Activated T-cell treated with anti-CD3 and anti-CD28 coated beads for 1 hour (primary cell): Measurements from ENCODE around the gene HELZ.

Source experiments
- DNase-seq: peaks from one replicate; pipeline ENCODE4 v3.0.0-alpha.2; 2020; ENCODE audit warnings: low read depth

HELZ gene

GRCh38 chr17:67194134-67194533 is 50.9 kb downstream of the HELZ start:
- no peak for DNase-seq

GRCh38 chr17:67187927-67188326 is 57.1 kb downstream of the HELZ start:
- DNase-seq, result no peak

- no peak for DNase-seq
Measured at GRCh38 chr17:67186782-67187181, 58.2 kb downstream of the HELZ start.

DNA sequence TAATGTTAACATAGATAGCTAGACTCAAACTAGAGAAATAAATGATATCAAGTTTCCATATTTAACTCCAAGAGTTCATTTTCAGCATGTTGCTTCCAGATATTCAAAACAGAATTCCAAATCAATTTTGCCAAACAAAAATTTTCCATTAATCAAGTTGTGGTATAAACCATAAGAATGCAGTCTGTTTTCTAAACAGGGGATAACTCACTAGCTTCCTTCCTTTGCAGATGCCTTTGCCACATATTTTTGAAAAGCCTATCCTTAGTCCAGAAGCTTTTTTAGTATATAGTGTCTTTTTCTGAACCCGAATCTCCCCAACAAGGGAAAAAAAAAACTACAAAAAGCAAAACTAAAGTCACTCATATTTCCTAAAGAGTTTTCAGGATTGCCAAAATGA is 61.5 kb downstream of the HELZ start:
- DNase-seq, result no peak

GRCh38 chr17:67181825-67182224 is 63.2 kb downstream of the HELZ start:
- no peak for DNase-seq

DNA sequence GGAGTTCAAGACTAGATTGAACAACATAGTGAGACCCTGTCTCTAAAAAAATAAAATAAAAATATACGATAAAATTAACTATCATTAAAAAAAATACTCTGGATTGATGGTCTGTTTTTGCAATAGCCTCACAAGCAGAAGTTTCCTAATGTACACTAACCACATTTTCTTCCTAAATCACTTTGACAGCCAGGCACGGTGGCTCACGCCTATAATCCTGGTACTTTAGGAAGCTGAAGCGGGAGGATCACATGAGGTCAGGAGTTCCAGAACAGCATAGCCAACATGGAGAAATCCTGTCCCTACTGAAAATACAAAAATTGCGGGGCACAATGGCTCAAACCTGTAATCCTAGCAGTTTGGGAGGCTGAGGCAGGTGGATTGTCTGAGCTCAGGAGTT is 64.7 kb downstream of the HELZ start:
- no peak for DNase-seq

DNA sequence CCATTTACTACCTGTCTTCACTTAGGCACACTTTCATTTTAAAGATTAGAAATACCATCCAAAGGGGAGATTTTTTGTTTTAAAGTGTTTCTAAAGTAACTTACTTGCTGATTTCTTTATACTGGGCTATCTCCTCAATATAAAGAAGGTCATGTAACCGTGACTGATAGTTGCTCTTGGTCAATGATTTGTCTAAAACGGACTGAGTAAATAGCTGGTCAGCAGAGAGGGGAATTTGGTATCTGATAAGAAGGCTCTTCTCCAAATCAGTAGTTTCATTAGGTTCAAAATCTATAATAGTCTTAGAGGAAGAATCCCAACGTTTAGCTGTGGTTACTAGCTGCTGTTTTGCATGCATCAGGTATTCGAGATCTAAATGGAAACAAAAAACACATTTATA is 66.4 kb downstream of the HELZ start:
- DNase-seq, result no peak

DNA sequence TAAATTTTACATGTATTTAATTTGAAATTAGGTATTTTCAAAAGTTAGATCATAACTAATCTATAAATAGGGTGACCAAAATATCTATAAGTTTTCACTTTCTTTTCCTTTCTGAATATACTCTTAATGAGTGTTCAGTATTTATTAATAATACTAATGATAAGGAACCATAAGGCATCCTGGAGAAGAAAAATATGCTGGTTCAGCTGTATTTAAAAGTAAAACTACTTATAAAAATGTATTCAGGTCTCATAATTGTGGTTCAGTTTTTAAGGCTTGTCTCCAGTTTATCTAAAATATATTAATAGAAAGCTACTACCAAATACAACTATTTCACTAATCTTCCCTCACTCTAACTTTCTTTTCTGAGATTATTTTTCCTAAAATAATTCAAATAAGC is 67.3 kb downstream of the HELZ start:
- DNase-seq, result no peak

GRCh38 chr17:67174190-67174589 is 70.8 kb downstream of the HELZ start:
- DNase-seq, result no peak

DNA sequence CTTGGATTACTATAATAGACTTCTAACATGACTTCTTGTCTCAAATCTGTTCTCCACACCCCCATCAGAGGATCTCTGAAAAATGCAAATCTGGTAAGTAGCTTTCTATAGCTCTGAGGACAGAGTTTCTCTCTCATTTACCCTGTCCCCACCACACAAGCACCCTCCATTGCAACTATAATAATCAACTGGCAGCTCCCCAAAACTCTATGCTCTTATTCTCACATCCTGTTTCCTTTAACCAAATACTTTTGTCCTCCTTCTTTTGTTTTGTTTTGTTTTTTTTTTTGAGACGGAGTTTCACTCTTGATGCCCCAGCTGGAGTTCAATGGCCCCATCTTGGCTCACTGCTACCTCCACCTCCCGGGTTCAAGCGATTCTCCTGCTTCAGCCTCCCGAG is 73.4 kb downstream of the HELZ start:
- no peak for DNase-seq

- no peak for DNase-seq
Measured at GRCh38 chr17:67168496-67168895, 76.5 kb downstream of the HELZ start.

DNA sequence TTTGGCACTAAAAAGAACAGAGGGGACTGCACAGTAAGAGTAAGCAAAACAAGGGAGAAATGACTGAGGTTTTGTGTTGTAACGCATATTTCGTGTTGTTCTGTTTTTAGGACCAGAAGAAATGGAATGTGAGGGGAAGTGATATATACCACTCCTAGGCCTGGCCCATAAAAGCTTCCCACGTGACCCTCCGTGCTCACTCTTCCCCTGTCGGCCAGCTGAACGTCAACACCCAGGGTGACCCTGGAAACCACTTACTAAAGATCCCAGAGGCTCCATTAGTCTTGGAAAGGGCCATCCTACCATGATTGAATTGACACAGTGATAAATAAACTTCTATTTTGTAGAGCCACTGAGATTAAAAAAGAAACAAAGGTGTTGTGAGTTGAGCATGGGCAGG is 79.8 kb downstream of the HELZ start:
- DNase-seq, result no peak

DNA sequence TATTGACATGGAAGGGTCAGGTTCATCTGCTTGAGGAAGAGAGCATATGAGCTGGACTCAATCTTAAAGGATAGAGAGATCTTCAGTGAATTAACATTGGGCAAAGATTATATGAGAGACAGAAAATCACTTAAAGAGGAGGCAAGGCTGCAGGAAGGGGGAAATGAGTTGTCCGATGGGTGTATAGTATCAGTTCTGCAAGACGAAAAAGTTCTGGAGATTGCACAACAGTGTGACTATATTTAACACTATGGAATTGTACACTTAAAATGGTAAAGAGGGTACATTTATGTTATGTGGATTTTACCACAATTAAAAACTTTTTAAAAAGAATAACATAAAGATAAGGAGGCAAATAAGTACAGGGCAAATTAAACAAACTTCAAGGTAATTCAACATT is 80.7 kb downstream of the HELZ start:
- DNase-seq, result no peak

GRCh38 chr17:67162771-67163170 is 82.2 kb downstream of the HELZ start:
- no peak for DNase-seq

GRCh38 chr17:67161573-67161972 is 83.4 kb downstream of the HELZ start:
- no peak for DNase-seq

- DNase-seq, result no peak
Measured at GRCh38 chr17:67160791-67161190, 84.2 kb downstream of the HELZ start.

DNA sequence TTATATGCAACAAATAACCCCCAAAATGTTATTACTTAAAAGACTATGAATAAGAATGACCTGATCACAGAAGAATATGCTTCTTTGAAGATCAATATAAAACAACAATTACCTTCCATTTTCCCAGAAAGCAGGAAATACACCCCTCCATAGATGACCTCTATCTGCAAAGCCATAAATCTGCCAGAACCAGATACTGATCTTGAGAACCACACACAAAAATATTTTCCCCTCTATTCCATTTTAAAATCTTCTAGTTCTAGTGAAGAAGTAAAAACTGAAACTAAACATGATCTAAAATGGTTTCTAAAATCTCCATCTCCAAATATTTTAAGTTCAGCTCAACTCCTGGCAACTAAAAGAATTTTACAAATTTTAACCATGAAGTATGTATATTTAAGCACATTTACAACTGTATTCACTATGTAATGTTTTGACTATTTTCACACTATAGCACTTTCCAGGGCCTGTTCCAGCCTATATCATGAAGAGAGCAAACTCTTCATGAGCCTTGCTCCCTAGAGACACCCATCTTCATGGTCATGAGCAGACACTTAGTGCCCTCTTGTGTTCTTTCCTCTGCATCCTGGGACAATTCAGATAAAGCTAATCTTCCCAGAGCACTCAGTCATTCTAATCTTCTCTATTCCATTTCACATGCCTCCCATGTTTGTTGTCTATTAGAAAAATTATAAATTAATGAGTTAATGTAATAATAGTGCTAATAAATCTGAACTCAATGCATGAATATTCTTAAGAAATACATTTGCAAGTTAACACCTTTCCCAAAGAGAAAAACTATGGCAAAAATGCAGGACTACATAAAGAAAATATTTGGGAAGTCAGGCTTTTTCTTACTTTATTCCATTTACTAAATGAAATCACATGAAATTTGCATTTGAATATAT is 87.0 kb downstream of the HELZ start:
- DNase-seq, result no peak

- no peak for DNase-seq
Measured at GRCh38 chr17:67156269-67157199, 88.5 kb downstream of the HELZ start.

DNA sequence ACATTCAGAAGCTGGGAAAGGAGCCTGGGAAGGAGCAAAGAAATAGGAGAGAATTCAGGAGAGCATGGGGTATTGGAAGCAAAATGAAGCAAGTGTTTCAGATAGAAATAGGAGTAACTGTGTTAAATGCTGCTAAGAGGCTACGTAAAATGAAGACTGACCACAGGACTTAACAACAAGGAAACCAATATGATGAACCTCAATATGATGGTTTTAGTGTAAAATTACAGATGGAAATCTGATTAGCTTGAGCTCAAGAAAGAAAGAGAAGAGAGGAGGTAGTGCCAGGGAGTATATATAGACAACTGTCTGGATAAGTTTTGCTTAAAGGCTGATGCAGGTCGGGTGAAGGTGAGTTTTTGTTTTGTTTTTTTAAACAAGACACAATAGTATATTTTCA is 92.2 kb downstream of the HELZ start:
- no peak for DNase-seq

DNA sequence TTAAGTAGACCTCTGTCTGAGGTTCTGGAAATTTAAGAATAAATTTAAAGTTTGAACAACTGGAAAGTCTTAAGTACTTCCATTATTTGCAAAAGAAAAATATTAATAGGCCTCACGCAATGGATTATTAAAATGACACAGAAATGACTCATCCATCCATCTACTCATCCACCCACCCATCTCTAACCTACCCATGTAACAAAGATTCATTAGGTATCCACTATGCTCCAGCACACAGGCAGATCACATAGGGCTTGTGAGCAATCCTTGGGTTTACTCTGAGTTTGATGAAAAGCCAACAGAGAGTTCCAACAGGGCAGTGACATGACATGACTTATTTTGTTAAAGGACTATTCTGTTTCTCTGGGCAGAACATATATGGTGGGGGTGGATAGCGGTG is 93.3 kb downstream of the HELZ start:
- DNase-seq, result no peak

DNA sequence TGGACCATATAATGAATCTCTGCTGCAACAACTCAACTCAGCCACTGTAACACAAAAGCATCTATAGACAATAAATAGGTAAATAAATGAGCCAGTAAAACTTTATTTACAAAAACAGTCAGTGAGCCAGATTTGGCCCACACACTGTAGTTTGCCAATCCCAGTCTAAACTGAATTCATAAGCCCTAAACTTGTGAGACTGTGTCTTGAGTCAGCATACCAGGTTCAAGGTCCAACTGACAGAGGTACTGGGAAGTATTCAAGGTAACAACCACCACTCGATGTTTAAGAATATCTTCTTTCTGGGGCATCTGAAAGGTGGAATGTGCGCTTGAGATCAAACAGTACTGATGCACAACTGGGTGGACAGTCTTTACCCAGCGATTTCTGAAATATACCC is 94.2 kb downstream of the HELZ start:
- no peak for DNase-seq

GRCh38 chr17:67148352-67148751 is 96.6 kb downstream of the HELZ start:
- DNase-seq, result no peak

DNA sequence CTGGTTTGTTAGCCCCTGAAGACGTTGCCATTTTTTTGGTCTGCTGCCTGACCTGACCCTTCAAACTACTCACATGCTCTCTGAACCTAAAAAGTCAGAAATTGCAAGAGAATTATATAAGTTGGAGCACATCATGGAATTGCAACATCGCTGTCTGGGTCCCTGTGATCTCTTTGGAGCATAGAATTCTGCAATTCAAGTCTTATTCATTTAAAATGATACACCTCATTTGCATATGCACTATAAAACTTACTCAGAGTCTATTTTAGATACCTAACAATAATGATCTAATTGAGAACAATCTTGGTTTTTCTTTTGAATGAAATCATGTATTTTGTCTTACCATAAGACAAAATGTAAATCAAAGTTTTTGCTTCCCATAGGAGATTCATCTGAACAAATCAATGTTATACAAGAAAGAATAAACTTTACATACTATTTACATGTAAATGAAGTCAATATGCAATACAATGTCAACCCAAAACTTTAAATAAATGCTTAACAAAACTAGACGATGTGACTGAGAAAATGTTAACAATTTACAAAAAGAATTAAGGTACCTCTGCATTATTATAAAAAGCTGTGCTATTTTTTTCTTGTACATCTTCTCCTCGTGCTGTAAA is 99.7 kb downstream of the HELZ start:
- no peak for DNase-seq
